ENCODE results near the gene ZNF334.

DNA sequence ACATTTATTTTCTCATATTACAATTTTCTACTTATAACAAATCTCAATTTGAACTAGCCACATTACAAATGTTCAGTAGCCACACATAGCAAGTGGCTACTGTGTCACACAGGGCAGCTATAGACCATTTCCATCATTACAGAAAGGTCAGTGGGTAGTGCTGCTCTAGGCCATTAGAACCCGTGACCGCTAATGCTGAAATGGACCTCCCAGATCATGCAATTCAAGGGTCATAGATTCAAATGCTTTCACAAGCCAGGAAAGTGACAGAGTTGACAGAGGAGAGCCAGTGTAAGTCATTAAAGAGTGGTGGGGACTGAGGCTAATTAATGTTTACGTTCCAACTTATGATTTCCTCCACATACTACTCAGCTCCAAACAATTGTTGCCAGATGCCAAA lies 40.6 kb upstream of the ZNF334 start:
- TF ChIP-seq, protein P1, sequence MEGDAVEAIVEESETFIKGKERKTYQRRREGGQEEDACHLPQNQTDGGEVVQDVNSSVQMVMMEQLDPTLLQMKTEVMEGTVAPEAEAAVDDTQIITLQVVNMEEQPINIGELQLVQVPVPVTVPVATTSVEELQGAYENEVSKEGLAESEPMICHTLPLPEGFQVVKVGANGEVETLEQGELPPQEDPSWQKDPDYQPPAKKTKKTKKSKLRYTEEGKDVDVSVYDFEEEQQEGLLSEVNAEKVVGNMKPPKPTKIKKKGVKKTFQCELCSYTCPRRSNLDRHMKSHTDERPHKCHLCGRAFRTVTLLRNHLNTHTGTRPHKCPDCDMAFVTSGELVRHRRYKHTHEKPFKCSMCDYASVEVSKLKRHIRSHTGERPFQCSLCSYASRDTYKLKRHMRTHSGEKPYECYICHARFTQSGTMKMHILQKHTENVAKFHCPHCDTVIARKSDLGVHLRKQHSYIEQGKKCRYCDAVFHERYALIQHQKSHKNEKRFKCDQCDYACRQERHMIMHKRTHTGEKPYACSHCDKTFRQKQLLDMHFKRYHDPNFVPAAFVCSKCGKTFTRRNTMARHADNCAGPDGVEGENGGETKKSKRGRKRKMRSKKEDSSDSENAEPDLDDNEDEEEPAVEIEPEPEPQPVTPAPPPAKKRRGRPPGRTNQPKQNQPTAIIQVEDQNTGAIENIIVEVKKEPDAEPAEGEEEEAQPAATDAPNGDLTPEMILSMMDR (IDR thresholded peaks at IDR 0.05) = no peak
- no peak for TF ChIP-seq EP300 (IDR thresholded peaks at IDR 0.05)
